ENCODE data around the gene SUCLG2. TPM values are rescaled to one million over a fixed set of nuclear protein-coding genes. Genes with fewer than 3 reads are reported as not detected.

SUCLG2 gene
- total and polyA plus RNA-seq, 7 donors, result 63.1 to 289 (median 70.9) TPM

GRCh38 chr3:67646586-67647234 lies 7.7 kb downstream of the SUCLG2 start:
- no peak overlapping the region for H3K27ac ChIP-seq
- intact Hi-C loops (cut with DNase I), result no loop called here
- 82 to 92% methylated on average over 8 of the region's 8 CpGs for WGBS, 2 donors
- H3K9me3 ChIP-seq, result no peaks in the 10 kb centered on the region
- no peaks in the 10 kb centered on the region for H3K36me3 ChIP-seq
- H3K4me3 ChIP-seq, result no peak overlapping the region
- H3K27me3 ChIP-seq, result no peaks in the 10 kb centered on the region
- no peak for TF ChIP-seq POLR2A (IDR thresholded peaks at IDR 0.05)
- TF ChIP-seq CTCF (IDR thresholded peaks at IDR 0.05), result no peak
- no peak for TF ChIP-seq POLR2AphosphoS5 (IDR thresholded peaks at IDR 0.05)
- TF ChIP-seq EP300 (IDR thresholded peaks at IDR 0.05), result no peak
- no peak for DNase-seq
- peaks cover 0 to 21% (median 7%) of the 10 kb centered on the region in 4 donors for H3K4me1 ChIP-seq

- Histone ChIP-seq H3K4me3 (no peak overlapping the region), H3K27ac (no peak overlapping the region), H3K9me3 (no peaks in the 10 kb centered on the region), H3K36me3 (no peaks in the 10 kb centered on the region), H3K4me1 (peaks cover 0 to 16% (median 8%) of the 10 kb centered on the region in 4 donors), H3K27me3 (no peaks in the 10 kb centered on the region)
- intact Hi-C loops (cut with DNase I), result no loop called here
- 93% methylated on average over 1 of the region's 1 CpG for WGBS, 2 donors
- no peak for DNase-seq
- TF ChIP-seq POLR2AphosphoS5 (IDR thresholded peaks at IDR 0.05) (no peak), EP300 (IDR thresholded peaks at IDR 0.05) (no peak), POLR2A (IDR thresholded peaks at IDR 0.05) (no peak), CTCF (IDR thresholded peaks at IDR 0.05) (no peak)
These were observed 9.6 kb downstream of the SUCLG2 start for GRCh38 chr3:67644827-67645226.

- Histone ChIP-seq H3K36me3 (no peaks in the 10 kb centered on the region), H3K4me3 (no peak overlapping the region), H3K9me3 (no peaks in the 10 kb centered on the region), H3K27ac (no peak overlapping the region), H3K4me1 (peaks cover 0 to 9% (median 3%) of the 10 kb centered on the region in 4 donors), H3K27me3 (no peaks in the 10 kb centered on the region)
- intact Hi-C loops (cut with DNase I), result no loop called here
- WGBS, 2 donors, result 18 to 57% methylated on average over 1 of the region's 1 CpG
- no peak for DNase-seq
- TF ChIP-seq EP300 (IDR thresholded peaks at IDR 0.05) (no peak), POLR2A (IDR thresholded peaks at IDR 0.05) (no peak), POLR2AphosphoS5 (IDR thresholded peaks at IDR 0.05) (no peak), CTCF (IDR thresholded peaks at IDR 0.05) (no peak)
These were observed 11.7 kb downstream of the SUCLG2 start for GRCh38 chr3:67642734-67643133.

- DNase-seq, result no peak
- no peaks in the 10 kb centered on the region for H3K27me3 ChIP-seq
- no peak overlapping the region for H3K27ac ChIP-seq
- H3K9me3 ChIP-seq, result no peaks in the 10 kb centered on the region
- H3K4me3 ChIP-seq, result no peak overlapping the region
- intact Hi-C loops (cut with DNase I), result no loop called here
- TF ChIP-seq POLR2A (IDR thresholded peaks at IDR 0.05), result no peak
- no peak for TF ChIP-seq POLR2AphosphoS5 (IDR thresholded peaks at IDR 0.05)
- no peak for TF ChIP-seq EP300 (IDR thresholded peaks at IDR 0.05)
- TF ChIP-seq CTCF (IDR thresholded peaks at IDR 0.05), result no peak
- H3K36me3 ChIP-seq, result no peaks in the 10 kb centered on the region
- 49 to 92% methylated on average over 4 of the region's 4 CpGs for WGBS, 2 donors
- H3K4me1 ChIP-seq, result peaks cover 0 to 9% (median 3%) of the 10 kb centered on the region in 4 donors
These were observed 12.2 kb downstream of the SUCLG2 start for GRCh38 chr3:67642190-67642589.

GRCh38 chr3:67641451-67641850 lies 13.0 kb downstream of the SUCLG2 start:
- no peak for DNase-seq

More at GRCh38 chr3:67641451-67641850, 13.0 kb downstream of the SUCLG2 start:
- Histone ChIP-seq H3K9me3 (no peaks in the 10 kb centered on the region), H3K4me3 (no peak overlapping the region), H3K27ac (no peak overlapping the region), H3K4me1 (peaks cover 0 to 9% (median 3%) of the 10 kb centered on the region in 4 donors), H3K27me3 (no peaks in the 10 kb centered on the region), H3K36me3 (no peaks in the 10 kb centered on the region)
- TF ChIP-seq CTCF (IDR thresholded peaks at IDR 0.05) (no peak), EP300 (IDR thresholded peaks at IDR 0.05) (no peak), POLR2A (IDR thresholded peaks at IDR 0.05) (no peak), POLR2AphosphoS5 (IDR thresholded peaks at IDR 0.05) (no peak)
- intact Hi-C loops (cut with DNase I), result no loop called here
- WGBS, 2 donors, result 72 to 86% methylated on average over 3 of the region's 3 CpGs
